Muscle layer of colon (tissue), 2 donors: ENCODE data around the gene YARS1.

Experiments
- H3K27ac ChIP-seq: one replicate; pipeline ENCODE4 v1.7.0; 2013; ENCODE audit warnings: low read depth, mild to moderate bottlenecking, low read length, moderate library complexity
- H3K27me3 ChIP-seq, 2 donors: one replicate each; pipeline ENCODE4 v1.7.0; 2013; ENCODE audit warnings: low read length in 2 of 2, mild to moderate bottlenecking in 2 of 2; ENCODE audit not compliant: insufficient read depth in 2 of 2, control insufficient read depth in 1 of 2
- H3K36me3 ChIP-seq: one replicate; pipeline ENCODE4 v1.7.0; 2013; ENCODE audit warnings: mild to moderate bottlenecking, low read length; ENCODE audit not compliant: insufficient read depth
- H3K4me1 ChIP-seq: one replicate; pipeline ENCODE4 v1.7.0; 2013; ENCODE audit warnings: mild to moderate bottlenecking, low read length; ENCODE audit not compliant: insufficient read depth
- H3K4me3 ChIP-seq, 2 donors: one replicate each; pipeline ENCODE4 v1.7.0; 2013; ENCODE audit warnings: low read length in 2 of 2, low read depth in 1 of 2, mild to moderate bottlenecking in 1 of 2, moderate library complexity in 1 of 2
- H3K9ac ChIP-seq: one replicate; pipeline ENCODE4 v1.7.0; 2013; ENCODE audit warnings: low read length
- H3K9me3 ChIP-seq: one replicate; pipeline ENCODE4 v1.7.0; 2013; ENCODE audit warnings: mild to moderate bottlenecking, low read length
- donor health status: abdominal sarcoma.
- donor health status: Adenocarcinoma of cecum.

Gene YARS1

DNA sequence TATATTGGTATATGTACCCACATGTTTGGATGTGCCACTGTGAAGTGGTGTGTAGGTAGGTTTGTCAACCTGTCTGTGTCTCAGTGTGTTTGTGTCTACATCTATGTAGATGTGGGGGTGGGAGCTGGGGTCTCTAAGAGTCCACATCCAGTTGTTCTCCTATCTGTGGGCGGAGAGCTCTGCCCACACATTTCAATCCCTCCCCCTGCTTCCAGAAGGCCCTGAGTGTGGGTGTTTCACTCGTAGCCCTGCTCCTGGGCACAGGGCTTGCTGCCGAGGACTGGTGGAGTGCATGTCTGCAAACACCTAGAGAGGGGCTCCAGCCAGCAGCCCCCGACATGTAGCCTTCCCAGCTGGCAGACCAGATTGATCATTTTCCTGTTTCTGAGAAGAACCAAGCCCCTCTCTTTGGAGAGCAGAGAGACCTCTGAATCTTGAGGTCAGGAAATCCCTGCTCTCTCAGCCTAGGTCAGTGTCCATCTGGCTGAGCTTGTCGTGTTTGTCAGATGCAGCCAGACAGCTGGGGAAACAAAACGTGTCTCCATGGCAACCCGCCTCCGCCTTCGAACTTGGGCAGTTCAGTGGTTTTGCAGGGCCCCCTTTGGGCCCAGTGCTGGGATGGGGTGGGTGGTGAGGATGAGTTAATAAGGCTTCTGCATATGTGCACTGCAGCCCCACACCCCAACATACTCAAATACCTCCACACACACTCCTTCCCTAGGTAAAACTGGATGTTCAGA is 83.4 kb downstream of the YARS1 start:
- Histone ChIP-seq H3K4me3 (no peak overlapping the region), H3K27ac (no peak overlapping the region), H3K27me3 (no peaks in the 10 kb centered on the region)

GRCh38 chr1:32729254-32730046 is 87.7 kb downstream of the YARS1 start:
- Histone ChIP-seq H3K27ac (no peak overlapping the region), H3K27me3 (no peaks in the 10 kb centered on the region)

More for the DNA sequence above, 83.4 kb downstream of the YARS1 start:
- no peak overlapping the region for H3K9ac ChIP-seq
- no peaks in the 10 kb centered on the region for H3K9me3 ChIP-seq
- H3K4me1 ChIP-seq: no peaks in the 10 kb centered on the region
- H3K36me3 ChIP-seq: no peaks in the 10 kb centered on the region

DNA sequence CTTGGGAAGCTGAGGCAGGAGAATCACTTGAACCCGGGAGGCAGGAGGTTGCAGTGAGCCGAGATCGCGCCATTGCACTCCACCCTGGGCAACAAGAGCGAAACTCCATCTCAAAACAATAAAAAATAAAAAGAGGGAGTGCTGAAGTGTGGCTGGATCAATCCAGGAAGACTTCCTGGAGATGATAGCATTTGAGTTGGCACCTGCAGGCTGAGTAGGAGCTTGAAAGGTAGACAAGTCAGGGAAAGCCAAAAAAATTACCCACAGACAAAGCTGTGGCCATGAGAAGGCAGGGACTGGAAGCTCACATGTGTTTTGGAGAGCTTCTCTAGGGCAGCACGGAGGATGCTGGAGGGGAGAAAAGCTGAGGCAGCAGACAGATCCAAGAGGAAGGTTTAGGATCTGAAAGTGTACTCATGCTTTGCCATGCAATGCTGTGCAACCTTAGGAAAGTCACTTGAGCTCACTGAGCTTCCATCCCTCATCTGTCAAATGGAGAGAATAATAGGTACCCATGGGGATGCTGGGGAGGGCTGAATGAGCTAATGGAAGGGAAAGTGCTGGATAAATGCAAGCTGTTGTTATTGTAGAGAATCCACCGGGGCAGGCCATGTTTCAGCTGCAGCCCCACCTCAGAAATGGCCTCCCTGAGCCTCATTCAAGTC is 88.6 kb downstream of the YARS1 start:
- Histone ChIP-seq H3K9ac (no peak overlapping the region), H3K4me1 (no peaks in the 10 kb centered on the region), H3K9me3 (no peaks in the 10 kb centered on the region), H3K4me3 (no peak overlapping the region), H3K27ac (no peak overlapping the region), H3K36me3 (no peaks in the 10 kb centered on the region), H3K27me3 (no peaks in the 10 kb centered on the region)

More at GRCh38 chr1:32729254-32730046, 87.7 kb downstream of the YARS1 start:
- H3K4me3 ChIP-seq: no peak overlapping the region
- H3K9ac ChIP-seq: no peak overlapping the region
- no peaks in the 10 kb centered on the region for H3K36me3 ChIP-seq
- H3K4me1 ChIP-seq: no peaks in the 10 kb centered on the region
- H3K9me3 ChIP-seq: no peaks in the 10 kb centered on the region

DNA sequence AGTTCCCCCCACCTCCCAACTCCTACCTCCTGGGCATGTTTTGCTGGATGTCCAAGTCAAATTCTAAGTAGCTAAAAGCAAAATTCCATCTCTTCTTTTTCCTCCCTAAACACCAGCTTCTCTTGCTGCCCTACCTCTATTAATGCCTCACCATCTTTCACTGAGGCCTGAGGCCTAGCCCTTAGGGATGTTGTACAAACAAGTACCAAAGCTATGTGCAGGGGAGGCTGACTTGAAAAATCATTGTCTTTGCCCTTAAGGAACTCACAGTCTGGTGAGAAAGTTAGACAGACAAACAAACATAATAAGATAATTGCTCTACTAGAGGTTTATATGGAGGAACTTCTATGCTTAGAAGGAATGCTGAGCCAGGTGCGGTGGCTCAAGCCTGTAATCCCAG is 89.3 kb downstream of the YARS1 start:
- Histone ChIP-seq H3K36me3 (no peaks in the 10 kb centered on the region), H3K27ac (no peak overlapping the region), H3K4me1 (no peaks in the 10 kb centered on the region), H3K9me3 (no peaks in the 10 kb centered on the region), H3K4me3 (no peak overlapping the region), H3K27me3 (no peaks in the 10 kb centered on the region), H3K9ac (no peak overlapping the region)

- Histone ChIP-seq H3K36me3 (no peaks in the 10 kb centered on the region), H3K4me1 (no peaks in the 10 kb centered on the region), H3K9ac (no peak overlapping the region), H3K4me3 (no peak overlapping the region), H3K27me3 (no peaks in the 10 kb centered on the region), H3K27ac (no peak overlapping the region), H3K9me3 (no peaks in the 10 kb centered on the region)
These were observed 91.6 kb downstream of the YARS1 start for GRCh38 chr1:32725615-32725982.
